ENCODE measurements around the gene MTRF1L.

MTRF1L gene

GRCh38 chr6:152978058-152978457, 24.5 kb downstream of the MTRF1L start:
- ATAC-seq, result no peak

DNA sequence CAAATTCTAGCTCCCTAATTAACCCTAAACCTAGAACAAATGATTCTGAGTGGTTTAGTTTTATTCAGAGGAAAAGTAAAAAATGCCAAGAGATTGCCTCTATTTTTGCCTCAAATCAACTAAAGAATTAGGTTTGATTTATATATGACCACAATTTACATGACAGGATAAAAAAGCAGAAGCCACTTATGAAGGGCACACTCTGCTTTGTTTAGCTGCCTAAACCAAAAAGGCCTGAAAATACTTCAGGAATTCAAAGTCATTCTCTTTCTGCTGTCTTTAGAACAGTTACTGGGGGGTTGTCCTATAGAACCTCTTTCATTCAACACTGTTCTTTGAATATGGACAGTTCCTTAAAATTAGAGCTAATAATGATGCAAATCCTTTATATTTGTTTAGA, 25.0 kb downstream of the MTRF1L start:
- no peak for ATAC-seq

More at GRCh38 chr6:152978058-152978457, 24.5 kb downstream of the MTRF1L start:
- TF ChIP-seq, protein P1, sequence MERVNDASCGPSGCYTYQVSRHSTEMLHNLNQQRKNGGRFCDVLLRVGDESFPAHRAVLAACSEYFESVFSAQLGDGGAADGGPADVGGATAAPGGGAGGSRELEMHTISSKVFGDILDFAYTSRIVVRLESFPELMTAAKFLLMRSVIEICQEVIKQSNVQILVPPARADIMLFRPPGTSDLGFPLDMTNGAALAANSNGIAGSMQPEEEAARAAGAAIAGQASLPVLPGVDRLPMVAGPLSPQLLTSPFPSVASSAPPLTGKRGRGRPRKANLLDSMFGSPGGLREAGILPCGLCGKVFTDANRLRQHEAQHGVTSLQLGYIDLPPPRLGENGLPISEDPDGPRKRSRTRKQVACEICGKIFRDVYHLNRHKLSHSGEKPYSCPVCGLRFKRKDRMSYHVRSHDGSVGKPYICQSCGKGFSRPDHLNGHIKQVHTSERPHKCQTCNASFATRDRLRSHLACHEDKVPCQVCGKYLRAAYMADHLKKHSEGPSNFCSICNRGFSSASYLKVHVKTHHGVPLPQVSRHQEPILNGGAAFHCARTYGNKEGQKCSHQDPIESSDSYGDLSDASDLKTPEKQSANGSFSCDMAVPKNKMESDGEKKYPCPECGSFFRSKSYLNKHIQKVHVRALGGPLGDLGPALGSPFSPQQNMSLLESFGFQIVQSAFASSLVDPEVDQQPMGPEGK (CRISPR knock-in tag; IDR thresholded peaks at IDR 0.05; ENCODE audit: borderline replicate concordance), result no peak
- TF ChIP-seq BACH2 (CRISPR knock-in tag; IDR thresholded peaks at IDR 0.05; ENCODE audit: borderline replicate concordance) (no peak), PPARA (CRISPR knock-in tag; IDR thresholded peaks at IDR 0.05; ENCODE audit: borderline replicate concordance) (no peak), ZNF565 (CRISPR knock-in tag; conservative IDR thresholded peaks at IDR 0.05; ENCODE audit: low read depth) (no peak), ZNF70 (CRISPR knock-in tag; IDR thresholded peaks at IDR 0.05) (no peak), GLIS3 (CRISPR knock-in tag; IDR thresholded peaks at IDR 0.05) (no peak), TCF4 (CRISPR knock-in tag; IDR thresholded peaks at IDR 0.05; ENCODE audit: borderline replicate concordance) (no peak), RARB (CRISPR knock-in tag; IDR thresholded peaks at IDR 0.05) (no peak), TOX (CRISPR knock-in tag; IDR thresholded peaks at IDR 0.05; ENCODE audit: borderline replicate concordance) (no peak), CSDC2 (CRISPR knock-in tag; IDR thresholded peaks at IDR 0.05) (no peak), ARNTL (CRISPR knock-in tag; IDR thresholded peaks at IDR 0.05; ENCODE audit: borderline replicate concordance, low read depth) (no peak)

More for the DNA sequence above, 25.0 kb downstream of the MTRF1L start:
- no peak for TF ChIP-seq SNAI2 (CRISPR knock-in tag; IDR thresholded peaks at IDR 0.05)
- no peak for TF ChIP-seq TCF4 (CRISPR knock-in tag; IDR thresholded peaks at IDR 0.05; ENCODE audit: borderline replicate concordance)
- TF ChIP-seq ARNTL (CRISPR knock-in tag; IDR thresholded peaks at IDR 0.05; ENCODE audit: borderline replicate concordance, low read depth), result no peak
- TF ChIP-seq, protein P1 (CRISPR knock-in tag; IDR thresholded peaks at IDR 0.05; ENCODE audit: borderline replicate concordance), result no peak
- TF ChIP-seq, protein P2, sequence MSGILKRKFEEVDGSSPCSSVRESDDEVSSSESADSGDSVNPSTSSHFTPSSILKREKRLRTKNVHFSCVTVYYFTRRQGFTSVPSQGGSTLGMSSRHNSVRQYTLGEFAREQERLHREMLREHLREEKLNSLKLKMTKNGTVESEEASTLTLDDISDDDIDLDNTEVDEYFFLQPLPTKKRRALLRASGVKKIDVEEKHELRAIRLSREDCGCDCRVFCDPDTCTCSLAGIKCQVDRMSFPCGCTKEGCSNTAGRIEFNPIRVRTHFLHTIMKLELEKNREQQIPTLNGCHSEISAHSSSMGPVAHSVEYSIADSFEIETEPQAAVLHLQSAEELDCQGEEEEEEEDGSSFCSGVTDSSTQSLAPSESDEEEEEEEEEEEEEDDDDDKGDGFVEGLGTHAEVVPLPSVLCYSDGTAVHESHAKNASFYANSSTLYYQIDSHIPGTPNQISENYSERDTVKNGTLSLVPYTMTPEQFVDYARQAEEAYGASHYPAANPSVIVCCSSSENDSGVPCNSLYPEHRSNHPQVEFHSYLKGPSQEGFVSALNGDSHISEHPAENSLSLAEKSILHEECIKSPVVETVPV (CRISPR knock-in tag; IDR thresholded peaks at IDR 0.05), result no peak
- TF ChIP-seq TOX (CRISPR knock-in tag; IDR thresholded peaks at IDR 0.05; ENCODE audit: borderline replicate concordance), result no peak
- TF ChIP-seq POU6F1 (CRISPR knock-in tag; IDR thresholded peaks at IDR 0.05; ENCODE audit: borderline replicate concordance, low read depth), result no peak
- no peak for TF ChIP-seq ZFP3 (CRISPR knock-in tag; IDR thresholded peaks at IDR 0.05)
- TF ChIP-seq GLIS3 (CRISPR knock-in tag; IDR thresholded peaks at IDR 0.05), result no peak
- no peak for TF ChIP-seq ZNF565 (CRISPR knock-in tag; conservative IDR thresholded peaks at IDR 0.05; ENCODE audit: low read depth)
- TF ChIP-seq OSR1 (CRISPR knock-in tag; IDR thresholded peaks at IDR 0.05), result no peak
- TF ChIP-seq, protein P3, sequence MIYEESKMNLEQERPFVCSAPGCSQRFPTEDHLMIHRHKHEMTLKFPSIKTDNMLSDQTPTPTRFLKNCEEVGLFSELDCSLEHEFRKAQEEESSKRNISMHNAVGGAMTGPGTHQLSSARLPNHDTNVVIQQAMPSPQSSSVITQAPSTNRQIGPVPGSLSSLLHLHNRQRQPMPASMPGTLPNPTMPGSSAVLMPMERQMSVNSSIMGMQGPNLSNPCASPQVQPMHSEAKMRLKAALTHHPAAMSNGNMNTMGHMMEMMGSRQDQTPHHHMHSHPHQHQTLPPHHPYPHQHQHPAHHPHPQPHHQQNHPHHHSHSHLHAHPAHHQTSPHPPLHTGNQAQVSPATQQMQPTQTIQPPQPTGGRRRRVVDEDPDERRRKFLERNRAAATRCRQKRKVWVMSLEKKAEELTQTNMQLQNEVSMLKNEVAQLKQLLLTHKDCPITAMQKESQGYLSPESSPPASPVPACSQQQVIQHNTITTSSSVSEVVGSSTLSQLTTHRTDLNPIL (CRISPR knock-in tag; IDR thresholded peaks at IDR 0.05; ENCODE audit: low read depth), result no peak
- TF ChIP-seq ZFP30 (CRISPR knock-in tag; IDR thresholded peaks at IDR 0.05), result no peak
- no peak for TF ChIP-seq RARB (CRISPR knock-in tag; IDR thresholded peaks at IDR 0.05)
- TF ChIP-seq, protein P4, sequence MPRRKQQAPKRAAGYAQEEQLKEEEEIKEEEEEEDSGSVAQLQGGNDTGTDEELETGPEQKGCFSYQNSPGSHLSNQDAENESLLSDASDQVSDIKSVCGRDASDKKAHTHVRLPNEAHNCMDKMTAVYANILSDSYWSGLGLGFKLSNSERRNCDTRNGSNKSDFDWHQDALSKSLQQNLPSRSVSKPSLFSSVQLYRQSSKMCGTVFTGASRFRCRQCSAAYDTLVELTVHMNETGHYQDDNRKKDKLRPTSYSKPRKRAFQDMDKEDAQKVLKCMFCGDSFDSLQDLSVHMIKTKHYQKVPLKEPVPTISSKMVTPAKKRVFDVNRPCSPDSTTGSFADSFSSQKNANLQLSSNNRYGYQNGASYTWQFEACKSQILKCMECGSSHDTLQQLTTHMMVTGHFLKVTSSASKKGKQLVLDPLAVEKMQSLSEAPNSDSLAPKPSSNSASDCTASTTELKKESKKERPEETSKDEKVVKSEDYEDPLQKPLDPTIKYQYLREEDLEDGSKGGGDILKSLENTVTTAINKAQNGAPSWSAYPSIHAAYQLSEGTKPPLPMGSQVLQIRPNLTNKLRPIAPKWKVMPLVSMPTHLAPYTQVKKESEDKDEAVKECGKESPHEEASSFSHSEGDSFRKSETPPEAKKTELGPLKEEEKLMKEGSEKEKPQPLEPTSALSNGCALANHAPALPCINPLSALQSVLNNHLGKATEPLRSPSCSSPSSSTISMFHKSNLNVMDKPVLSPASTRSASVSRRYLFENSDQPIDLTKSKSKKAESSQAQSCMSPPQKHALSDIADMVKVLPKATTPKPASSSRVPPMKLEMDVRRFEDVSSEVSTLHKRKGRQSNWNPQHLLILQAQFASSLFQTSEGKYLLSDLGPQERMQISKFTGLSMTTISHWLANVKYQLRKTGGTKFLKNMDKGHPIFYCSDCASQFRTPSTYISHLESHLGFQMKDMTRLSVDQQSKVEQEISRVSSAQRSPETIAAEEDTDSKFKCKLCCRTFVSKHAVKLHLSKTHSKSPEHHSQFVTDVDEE (CRISPR knock-in tag; IDR thresholded peaks at IDR 0.05), result no peak
